ENCODE results near the gene DPPA5.

DPPA5 gene

DNA sequence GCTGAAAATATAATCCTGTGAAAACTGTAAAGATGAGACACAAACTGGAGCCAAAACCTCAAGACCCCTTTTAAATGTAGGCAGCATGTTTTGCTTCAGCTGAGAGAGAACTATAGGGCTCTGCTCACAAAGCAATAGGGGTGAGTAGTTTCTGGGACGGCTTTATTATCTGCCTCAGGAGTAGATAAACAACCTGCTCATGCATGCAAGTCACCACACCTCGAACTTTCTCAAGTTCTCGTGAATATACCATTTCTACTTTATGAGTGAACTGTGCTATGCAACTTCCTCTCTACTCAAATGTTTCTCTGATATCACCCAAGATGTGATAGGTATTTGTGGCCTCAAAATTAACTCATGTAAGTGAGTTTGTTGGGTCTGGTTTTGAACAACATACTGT, 23.1 kb upstream of the DPPA5 start:
- Histone ChIP-seq H3K4me2 (ENCODE audit: low read length) (no peak overlapping the region), H3K9ac (ENCODE audit: low read length) (no peak overlapping the region), H3K4me1 (ENCODE audit: low read length) (no peaks in the 10 kb centered on the region), H3K79me2 (ENCODE audit: low read length) (no peaks in the 10 kb centered on the region), H3K9me3 (ENCODE audit: insufficient read depth, low read length) (peaks cover 3% of the 10 kb centered on the region; the same call in 1 of the 2 replicates), H3K4me3 (ENCODE audit: low read length) (no peak overlapping the region), H4K20me1 (ENCODE audit: insufficient read depth, low read length) (no peaks in the 10 kb centered on the region), H2AFZ (ENCODE audit: low read depth, low read length) (peak overlapping the region; percentile 71; the same call in 1 of the 2 replicates), H3K27me3 (ENCODE audit: low read depth, low read length) (no peaks in the 10 kb centered on the region), H3K27ac (ENCODE audit: low read length) (no peak overlapping the region), H3K36me3 (replicated peaks; ENCODE audit: low read depth, low read length) (no peaks in the 10 kb centered on the region)
- TF ChIP-seq, protein P1, sequence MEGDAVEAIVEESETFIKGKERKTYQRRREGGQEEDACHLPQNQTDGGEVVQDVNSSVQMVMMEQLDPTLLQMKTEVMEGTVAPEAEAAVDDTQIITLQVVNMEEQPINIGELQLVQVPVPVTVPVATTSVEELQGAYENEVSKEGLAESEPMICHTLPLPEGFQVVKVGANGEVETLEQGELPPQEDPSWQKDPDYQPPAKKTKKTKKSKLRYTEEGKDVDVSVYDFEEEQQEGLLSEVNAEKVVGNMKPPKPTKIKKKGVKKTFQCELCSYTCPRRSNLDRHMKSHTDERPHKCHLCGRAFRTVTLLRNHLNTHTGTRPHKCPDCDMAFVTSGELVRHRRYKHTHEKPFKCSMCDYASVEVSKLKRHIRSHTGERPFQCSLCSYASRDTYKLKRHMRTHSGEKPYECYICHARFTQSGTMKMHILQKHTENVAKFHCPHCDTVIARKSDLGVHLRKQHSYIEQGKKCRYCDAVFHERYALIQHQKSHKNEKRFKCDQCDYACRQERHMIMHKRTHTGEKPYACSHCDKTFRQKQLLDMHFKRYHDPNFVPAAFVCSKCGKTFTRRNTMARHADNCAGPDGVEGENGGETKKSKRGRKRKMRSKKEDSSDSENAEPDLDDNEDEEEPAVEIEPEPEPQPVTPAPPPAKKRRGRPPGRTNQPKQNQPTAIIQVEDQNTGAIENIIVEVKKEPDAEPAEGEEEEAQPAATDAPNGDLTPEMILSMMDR (IDR thresholded peaks at IDR 0.05; ENCODE audit: low read depth, low read length), result no peak
- TF ChIP-seq EZH2phosphoT487 (IDR thresholded peaks at IDR 0.05; ENCODE audit: low read depth), result no peak

DNA sequence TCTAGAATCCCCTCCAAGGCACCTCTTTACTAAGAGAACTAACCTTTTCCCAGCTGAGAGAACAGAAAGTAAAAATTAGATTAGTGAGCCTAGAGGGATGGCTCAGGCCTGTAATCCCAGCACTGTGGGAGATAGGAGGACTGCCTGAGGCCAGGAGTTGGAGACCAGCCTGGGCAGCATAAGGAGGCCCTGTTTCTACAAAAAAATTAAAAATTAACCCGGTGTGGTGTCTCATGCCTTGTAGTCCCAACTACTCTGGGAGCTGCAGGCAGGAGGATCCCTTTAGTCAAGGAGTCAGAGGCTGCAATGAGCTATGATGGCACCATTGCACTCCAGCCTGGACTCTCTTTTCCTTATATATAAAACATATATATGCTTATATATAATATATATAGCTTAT, 21.1 kb upstream of the DPPA5 start:
- Histone ChIP-seq H3K4me2 (ENCODE audit: low read length) (no peak overlapping the region), H4K20me1 (ENCODE audit: insufficient read depth, low read length) (no peaks in the 10 kb centered on the region), H3K27ac (ENCODE audit: low read length) (no peak overlapping the region)

DNA sequence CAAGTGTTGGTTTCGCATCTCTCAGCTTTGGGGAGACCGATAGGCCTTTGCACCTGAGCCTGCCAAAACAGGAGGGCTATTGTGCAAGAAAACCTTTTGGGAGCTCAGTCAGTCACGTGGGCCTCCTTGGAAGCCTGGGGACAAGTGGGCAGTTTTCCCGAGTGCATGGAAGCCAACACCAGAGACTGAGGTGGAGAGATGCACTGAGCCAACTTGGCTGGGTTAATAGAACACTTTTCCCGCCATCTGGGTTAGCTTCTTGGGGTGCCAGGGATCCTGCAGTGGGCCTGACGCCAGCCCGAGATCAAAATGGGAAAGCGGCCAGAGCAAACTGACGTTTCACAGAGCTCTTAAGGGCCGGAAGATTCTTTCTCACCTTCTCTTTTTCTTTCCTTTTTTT, 18.4 kb upstream of the DPPA5 start:
- Histone ChIP-seq H3K9me3 (ENCODE audit: insufficient read depth, low read length) (peaks cover 9% of the 10 kb centered on the region; the same call in 1 of the 2 replicates), H3K9ac (ENCODE audit: low read length) (no peak overlapping the region), H3K27ac (ENCODE audit: low read length) (no peak overlapping the region), H3K4me2 (ENCODE audit: low read length) (no peak overlapping the region), H3K36me3 (replicated peaks; ENCODE audit: low read depth, low read length) (no peaks in the 10 kb centered on the region), H2AFZ (ENCODE audit: low read depth, low read length) (no peak overlapping the region), H3K4me1 (ENCODE audit: low read length) (no peaks in the 10 kb centered on the region), H4K20me1 (ENCODE audit: insufficient read depth, low read length) (no peaks in the 10 kb centered on the region), H3K79me2 (ENCODE audit: low read length) (no peaks in the 10 kb centered on the region), H3K4me3 (ENCODE audit: low read length) (no peak overlapping the region), H3K27me3 (ENCODE audit: low read depth, low read length) (no peaks in the 10 kb centered on the region)
- TF ChIP-seq, protein P1 (IDR thresholded peaks at IDR 0.05; ENCODE audit: low read depth, low read length), result no peak
- TF ChIP-seq EZH2phosphoT487 (IDR thresholded peaks at IDR 0.05; ENCODE audit: low read depth), result no peak

More for the DNA sequence above, 21.1 kb upstream of the DPPA5 start:
- TF ChIP-seq EZH2phosphoT487 (IDR thresholded peaks at IDR 0.05; ENCODE audit: low read depth), result no peak
- TF ChIP-seq, protein P1 (IDR thresholded peaks at IDR 0.05; ENCODE audit: low read depth, low read length), result no peak
- H3K79me2 ChIP-seq (ENCODE audit: low read length), result no peaks in the 10 kb centered on the region
- H3K4me3 ChIP-seq (ENCODE audit: low read length), result no peak overlapping the region
- no peaks in the 10 kb centered on the region for H3K27me3 ChIP-seq (ENCODE audit: low read depth, low read length)
- peaks cover 9% of the 10 kb centered on the region; the same call in 1 of the 2 replicates for H3K9me3 ChIP-seq (ENCODE audit: insufficient read depth, low read length)
- no peaks in the 10 kb centered on the region for H3K36me3 ChIP-seq (replicated peaks; ENCODE audit: low read depth, low read length)
- no peak overlapping the region for H2AFZ ChIP-seq (ENCODE audit: low read depth, low read length)
- H3K4me1 ChIP-seq (ENCODE audit: low read length), result no peaks in the 10 kb centered on the region
- no peak overlapping the region for H3K9ac ChIP-seq (ENCODE audit: low read length)

DNA sequence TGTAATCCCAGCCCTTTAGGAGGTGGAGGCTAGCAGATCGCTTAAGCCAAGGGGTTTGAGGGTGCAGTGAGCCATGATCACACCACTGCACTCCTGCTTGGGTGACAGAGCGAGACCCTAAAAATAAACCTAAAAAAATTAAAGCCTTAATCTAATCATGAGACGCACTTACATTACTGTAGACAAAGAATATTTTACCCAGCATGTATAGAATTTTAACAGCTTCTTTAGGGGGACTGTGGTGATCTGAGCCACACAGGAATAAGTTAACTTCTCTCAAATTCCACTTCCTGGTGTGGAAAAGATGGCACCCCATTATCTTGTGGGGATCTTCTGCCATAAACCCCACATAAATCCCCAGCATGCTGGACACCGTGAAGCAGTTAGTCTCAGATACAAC, 17.9 kb upstream of the DPPA5 start:
- Histone ChIP-seq H3K79me2 (ENCODE audit: low read length) (no peaks in the 10 kb centered on the region), H3K36me3 (replicated peaks; ENCODE audit: low read depth, low read length) (no peaks in the 10 kb centered on the region), H3K9me3 (ENCODE audit: insufficient read depth, low read length) (peaks cover 9% of the 10 kb centered on the region; the same call in 1 of the 2 replicates), H3K27me3 (ENCODE audit: low read depth, low read length) (no peaks in the 10 kb centered on the region), H3K4me3 (ENCODE audit: low read length) (no peak overlapping the region), H3K4me2 (ENCODE audit: low read length) (no peak overlapping the region), H3K4me1 (ENCODE audit: low read length) (no peaks in the 10 kb centered on the region), H3K27ac (ENCODE audit: low read length) (no peak overlapping the region), H4K20me1 (ENCODE audit: insufficient read depth, low read length) (no peaks in the 10 kb centered on the region), H3K9ac (ENCODE audit: low read length) (no peak overlapping the region), H2AFZ (ENCODE audit: low read depth, low read length) (no peak overlapping the region)
- no peak for TF ChIP-seq EZH2phosphoT487 (IDR thresholded peaks at IDR 0.05; ENCODE audit: low read depth)
- TF ChIP-seq, protein P1 (IDR thresholded peaks at IDR 0.05; ENCODE audit: low read depth, low read length), result no peak

Measured in OCI-LY3 (cell line).